ENCODE measurements around the gene CCR7. TPM values are rescaled to one million over a fixed set of nuclear protein-coding genes. Genes with fewer than 3 reads are reported as not detected.
A peak's percentile ranks its signal among the peaks of the same experiment; 100 is the strongest.

CCR7 gene
- total RNA-seq, 4 donors from 2014 or later, result 1.2 TPM; not detected in 3

DNA sequence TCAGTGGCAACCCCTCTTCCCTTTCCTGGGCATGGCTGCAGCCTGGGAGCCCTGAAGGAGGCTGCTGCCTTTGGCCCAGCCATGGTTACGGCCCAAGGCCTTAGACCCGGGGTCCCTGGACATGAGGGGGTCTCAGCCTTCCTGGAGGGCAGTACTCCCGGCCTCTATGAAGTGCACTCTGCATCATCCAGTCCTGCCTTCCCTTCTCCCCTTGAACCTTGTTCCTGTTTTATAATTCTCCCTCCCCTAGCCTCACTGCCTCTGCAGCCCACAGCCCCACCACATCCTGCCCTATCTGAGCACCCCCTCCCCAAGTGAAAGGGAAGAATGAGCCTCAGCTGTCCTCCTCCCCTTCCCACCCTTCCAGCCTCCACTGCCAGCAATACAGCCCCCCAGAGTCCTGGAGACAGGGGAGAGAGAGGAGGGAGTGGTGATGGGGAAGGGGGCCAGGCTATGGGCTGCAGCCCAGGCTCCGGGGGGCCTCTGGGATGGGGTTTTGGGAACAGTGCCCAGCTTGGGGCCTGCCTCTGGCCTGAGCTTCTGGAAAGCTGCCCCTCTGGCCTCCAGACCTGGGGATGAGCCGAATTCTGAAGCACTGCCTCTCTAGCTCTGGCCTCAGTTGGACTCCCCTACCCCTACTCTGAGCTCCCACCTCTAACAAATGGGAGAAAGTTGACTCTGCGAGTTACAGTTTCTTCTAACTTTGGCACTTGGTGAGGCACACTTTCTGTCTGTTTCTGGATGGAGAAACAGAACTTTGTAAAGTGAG is 7.6 kb downstream of the CCR7 start:
- Histone ChIP-seq H3K36me3 (no peaks in the 10 kb centered on the region), H3K4me3 (no peak overlapping the region), H3K4me1 (peaks cover 72% of the 10 kb centered on the region), H3K27me3 (no peaks in the 10 kb centered on the region), H3K9me3 (no peaks in the 10 kb centered on the region), H3K27ac (peak overlapping the region; percentile 72)
- peak; percentile 56 to 62 for DNase-seq (ENCODE audit: low spot score in 2 of 2)
- WGBS, result 73% methylated on average over 6 of the region's 6 CpGs
- TF ChIP-seq, protein P1, sequence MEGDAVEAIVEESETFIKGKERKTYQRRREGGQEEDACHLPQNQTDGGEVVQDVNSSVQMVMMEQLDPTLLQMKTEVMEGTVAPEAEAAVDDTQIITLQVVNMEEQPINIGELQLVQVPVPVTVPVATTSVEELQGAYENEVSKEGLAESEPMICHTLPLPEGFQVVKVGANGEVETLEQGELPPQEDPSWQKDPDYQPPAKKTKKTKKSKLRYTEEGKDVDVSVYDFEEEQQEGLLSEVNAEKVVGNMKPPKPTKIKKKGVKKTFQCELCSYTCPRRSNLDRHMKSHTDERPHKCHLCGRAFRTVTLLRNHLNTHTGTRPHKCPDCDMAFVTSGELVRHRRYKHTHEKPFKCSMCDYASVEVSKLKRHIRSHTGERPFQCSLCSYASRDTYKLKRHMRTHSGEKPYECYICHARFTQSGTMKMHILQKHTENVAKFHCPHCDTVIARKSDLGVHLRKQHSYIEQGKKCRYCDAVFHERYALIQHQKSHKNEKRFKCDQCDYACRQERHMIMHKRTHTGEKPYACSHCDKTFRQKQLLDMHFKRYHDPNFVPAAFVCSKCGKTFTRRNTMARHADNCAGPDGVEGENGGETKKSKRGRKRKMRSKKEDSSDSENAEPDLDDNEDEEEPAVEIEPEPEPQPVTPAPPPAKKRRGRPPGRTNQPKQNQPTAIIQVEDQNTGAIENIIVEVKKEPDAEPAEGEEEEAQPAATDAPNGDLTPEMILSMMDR (IDR thresholded peaks at IDR 0.05), result no peak
- TF ChIP-seq EP300 (IDR thresholded peaks at IDR 0.05) (no peak), POLR2A (IDR thresholded peaks at IDR 0.05) (no peak), POLR2AphosphoS5 (IDR thresholded peaks at IDR 0.05) (no peak)

DNA sequence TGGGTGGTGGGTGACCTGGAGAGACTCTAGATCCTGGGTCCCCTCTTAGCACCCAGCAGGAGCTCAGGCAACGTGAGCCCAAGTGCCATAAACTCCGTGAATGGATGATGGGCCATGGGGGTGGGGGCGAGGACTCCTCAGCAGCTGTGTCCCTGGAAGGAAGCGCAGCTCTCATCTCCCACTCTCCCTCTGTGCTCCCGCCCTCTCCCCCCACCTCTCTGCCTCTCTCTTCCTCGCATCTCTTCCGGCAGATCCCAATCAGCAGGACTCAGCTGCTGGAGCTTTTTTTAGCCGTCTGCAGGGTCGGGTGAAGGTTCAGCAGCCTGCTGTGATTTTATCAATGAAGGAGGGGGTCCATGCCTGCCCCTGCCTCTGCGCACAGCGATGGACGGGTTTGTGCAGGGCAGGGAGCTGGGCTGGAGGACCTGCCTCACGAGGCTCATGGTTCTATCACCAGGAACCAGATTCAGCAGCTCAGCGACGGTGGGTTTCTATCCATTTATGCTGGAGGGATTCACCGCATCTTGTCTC is 8.3 kb downstream of the CCR7 start:
- no peaks in the 10 kb centered on the region for H3K27me3 ChIP-seq
- DNase-seq (ENCODE audit: low spot score in 2 of 2), result peak; percentile 68 to 77
- H3K36me3 ChIP-seq, result no peaks in the 10 kb centered on the region
- 60% methylated on average over 16 of the region's 16 CpGs for WGBS
- H3K4me3 ChIP-seq, result no peak overlapping the region
- H3K27ac ChIP-seq, result peak overlapping the region; percentile 72
- no peaks in the 10 kb centered on the region for H3K9me3 ChIP-seq
- H3K4me1 ChIP-seq, result peaks cover 80% of the 10 kb centered on the region
- TF ChIP-seq, protein P1 (IDR thresholded peaks at IDR 0.05), result no peak
- no peak for TF ChIP-seq EP300 (IDR thresholded peaks at IDR 0.05)
- TF ChIP-seq POLR2A (IDR thresholded peaks at IDR 0.05), result no peak
- TF ChIP-seq POLR2AphosphoS5 (IDR thresholded peaks at IDR 0.05), result no peak

DNA sequence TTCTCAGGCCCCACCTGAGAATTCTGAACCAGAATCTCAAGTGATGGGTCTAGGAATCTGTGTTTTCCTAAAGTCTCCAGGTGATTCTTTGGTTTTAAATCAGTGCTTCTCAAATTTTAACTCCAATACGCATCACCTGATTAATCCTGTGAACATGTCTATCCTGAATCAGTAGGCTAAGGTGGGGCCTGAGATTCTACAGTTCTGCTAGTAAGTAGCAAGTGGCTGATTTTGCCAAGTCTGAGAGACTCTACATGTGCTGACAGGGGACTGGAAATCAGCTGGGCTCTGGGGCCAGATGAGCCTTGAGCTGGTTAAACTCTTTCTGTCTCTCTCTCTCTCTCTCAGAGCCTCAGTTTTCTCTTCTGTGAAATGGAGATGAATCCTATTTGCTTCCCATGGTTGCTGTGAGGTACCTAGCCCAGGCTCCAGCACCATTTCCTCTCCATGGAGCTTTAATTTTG is 9.0 kb downstream of the CCR7 start:
- no peaks in the 10 kb centered on the region for H3K9me3 ChIP-seq
- no peak overlapping the region for H3K4me3 ChIP-seq
- TF ChIP-seq, protein P1 (IDR thresholded peaks at IDR 0.05), result no peak
- no peak for TF ChIP-seq EP300 (IDR thresholded peaks at IDR 0.05)
- TF ChIP-seq POLR2AphosphoS5 (IDR thresholded peaks at IDR 0.05), result no peak
- TF ChIP-seq POLR2A (IDR thresholded peaks at IDR 0.05), result no peak
- H3K27me3 ChIP-seq, result no peaks in the 10 kb centered on the region
- no peaks in the 10 kb centered on the region for H3K36me3 ChIP-seq
- 50% methylated on average over 1 of the region's 1 CpG for WGBS
- peaks cover 87% of the 10 kb centered on the region for H3K4me1 ChIP-seq
- DNase-seq (ENCODE audit: low spot score in 2 of 2), result no peak
- peak overlapping the region; percentile 32 for H3K27ac ChIP-seq

DNA sequence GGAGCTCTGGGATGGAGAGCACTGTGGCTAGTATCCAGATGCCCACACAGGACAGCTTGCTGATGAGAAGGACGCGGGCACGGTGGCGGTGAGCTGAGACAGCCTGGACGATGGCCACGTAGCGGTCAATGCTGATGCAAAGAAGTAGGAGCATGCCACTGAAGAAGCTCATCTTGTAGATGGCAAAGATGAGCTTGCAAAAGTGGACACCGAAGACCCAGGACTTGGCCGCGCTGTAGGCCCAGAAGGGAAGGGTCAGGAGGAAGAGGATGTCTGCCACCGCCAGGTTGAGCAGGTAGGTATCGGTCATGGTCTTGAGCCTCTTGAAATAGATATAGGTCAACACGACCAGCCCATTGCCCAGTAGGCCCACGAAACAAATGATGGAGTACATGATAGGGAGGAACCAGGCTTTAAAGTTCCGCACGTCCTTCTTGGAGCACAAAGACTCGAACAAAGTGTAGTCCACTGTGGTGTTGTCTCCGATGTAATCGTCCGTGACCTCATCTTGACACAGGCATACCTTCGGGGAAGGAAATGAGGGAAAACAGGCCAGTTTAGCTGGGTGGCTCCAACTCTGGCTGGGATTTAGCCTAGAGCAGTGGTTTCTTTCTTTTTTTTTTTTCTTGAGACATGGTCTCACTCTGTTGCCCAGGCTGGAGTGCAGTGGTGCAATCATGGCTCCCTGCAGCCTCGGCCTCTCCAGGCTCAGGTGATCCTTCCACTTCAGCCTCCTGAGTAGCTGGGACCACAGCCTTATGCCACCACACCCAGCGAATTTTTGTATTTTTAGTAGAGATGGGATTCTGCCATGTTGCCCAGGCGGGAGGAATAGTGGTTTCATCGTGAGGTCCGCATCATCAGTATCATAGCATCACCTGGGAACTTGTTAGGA is 9.7 kb downstream of the CCR7 start:
- H3K4me3 ChIP-seq, result no peak overlapping the region
- peak in 1 of 2 donors; percentile 36 for DNase-seq (ENCODE audit: low spot score in 2 of 2)
- TF ChIP-seq EP300 (IDR thresholded peaks at IDR 0.05) (no peak), POLR2AphosphoS5 (IDR thresholded peaks at IDR 0.05) (no peak), POLR2A (IDR thresholded peaks at IDR 0.05) (no peak)
- TF ChIP-seq, protein P1 (IDR thresholded peaks at IDR 0.05), result no peak
- no peaks in the 10 kb centered on the region for H3K36me3 ChIP-seq
- no peak overlapping the region for H3K27ac ChIP-seq
- H3K9me3 ChIP-seq, result no peaks in the 10 kb centered on the region
- no peaks in the 10 kb centered on the region for H3K27me3 ChIP-seq
- peaks cover 89% of the 10 kb centered on the region for H3K4me1 ChIP-seq
- 92% methylated on average over 26 of the region's 26 CpGs for WGBS

Data from suprapubic skin (tissue), 4 donors.